ENCODE measurements around the gene WAS.
"Not testable (repeated sequence)": the region's sequence is repeated elsewhere in the genome, so short reads cannot be mapped to it uniquely, and the experiment has no call there.

The WAS gene

DNA sequence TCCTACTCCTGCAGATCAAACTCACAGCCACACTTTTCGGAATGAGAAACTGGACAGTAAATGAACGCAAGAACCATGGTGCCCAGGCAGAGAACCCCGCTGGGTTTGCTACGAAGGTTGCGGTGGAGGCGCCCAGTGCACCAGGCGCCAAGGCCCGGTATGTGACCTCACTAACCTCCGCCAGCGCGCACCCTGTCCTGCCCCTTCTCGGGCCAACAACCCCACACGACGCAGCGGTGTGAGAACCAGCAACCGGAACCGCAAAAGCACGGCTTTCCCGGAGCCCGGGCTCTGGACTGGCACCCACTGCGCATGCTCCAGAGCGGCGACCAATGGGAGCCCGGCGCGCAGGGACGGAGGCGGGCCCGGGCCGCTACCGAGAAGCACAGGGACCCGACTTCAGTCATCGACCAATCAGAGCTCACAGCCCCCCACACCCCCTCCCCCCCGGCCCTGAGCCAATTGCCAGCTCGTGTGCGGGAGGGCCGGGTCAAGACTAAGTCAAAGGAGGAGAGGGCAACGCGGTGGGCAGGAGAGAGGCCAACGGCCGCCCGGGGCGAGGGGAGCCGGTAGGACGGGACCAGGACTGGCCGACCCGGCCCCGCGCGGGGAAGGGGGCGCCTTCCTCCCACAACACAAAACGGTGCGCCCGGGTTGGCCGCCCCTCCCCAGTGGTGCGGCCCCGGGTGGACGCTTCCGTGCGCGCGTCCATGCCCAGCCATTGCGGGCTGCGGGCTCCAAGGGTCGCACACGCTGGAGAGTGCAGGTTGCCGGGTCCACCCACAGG is 7.3 kb upstream of the WAS start:
- CTCF ChIA-PET = no interaction called here
- 0 out of 2 replicates have a peak, but pooled peaks have one; percentile 35 for TF ChIP-seq HDGF (IDR thresholded peaks at IDR 0.05; ENCODE audit: borderline replicate concordance)
- TF ChIP-seq L3MBTL2 (conservative IDR thresholded peaks at IDR 0.05) = peak; percentile 63; the same call in 1 of the 2 replicates
- TF ChIP-seq TARDBP (IDR thresholded peaks at IDR 0.05) = no peak
- POLR2A ChIA-PET = interaction anchor here (0.6 to 2.0 kb wide), 16 partner anchors 9 to 217 kb away, joined by 3 to 9 read pairs (median 4); no protein-coding TSS in a partner anchor
- peak; percentile 97 for DNase-seq (ENCODE audit: extremely low spot score)

DNA sequence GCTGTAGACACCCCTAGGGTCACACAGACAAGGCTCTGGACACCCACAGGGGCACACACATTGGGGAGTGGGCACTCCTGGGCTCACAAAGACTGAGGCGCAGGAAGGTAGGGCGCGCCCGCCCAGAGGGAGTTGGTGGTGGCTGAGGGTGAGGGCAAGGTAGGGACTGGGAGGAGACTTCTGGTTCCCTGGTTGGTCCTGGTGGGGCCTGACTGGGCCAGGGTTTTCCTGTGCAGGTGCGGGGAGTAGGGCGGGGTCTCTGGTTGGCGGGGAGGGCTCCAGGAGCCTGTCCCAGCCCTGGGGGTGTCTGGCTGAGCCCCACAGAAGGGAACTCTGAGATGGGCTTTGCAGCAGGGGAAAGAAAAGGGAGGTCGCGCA is 6.7 kb upstream of the WAS start:
- DNase-seq (ENCODE audit: extremely low spot score) = no peak
- ChIA-PET POLR2A (interaction anchor here (1.0 to 2.0 kb wide), 13 partner anchors 10 to 216 kb away, joined by 3 to 9 read pairs (median 4); no protein-coding TSS in a partner anchor), CTCF (no interaction called here)
- TF ChIP-seq CTBP1 (IDR thresholded peaks at IDR 0.05; ENCODE audit: borderline replicate concordance) (no peak), FOXM1 (IDR thresholded peaks at IDR 0.05; ENCODE audit: borderline replicate concordance) (no peak), NFRKB (IDR thresholded peaks at IDR 0.05) (no peak), L3MBTL2 (conservative IDR thresholded peaks at IDR 0.05) (no peak), ZNF384 (IDR thresholded peaks at IDR 0.05) (no peak), SP1 (IDR thresholded peaks at IDR 0.05) (no peak), HDGF (IDR thresholded peaks at IDR 0.05; ENCODE audit: borderline replicate concordance) (no peak), LEF1 (IDR thresholded peaks at IDR 0.05; ENCODE audit: borderline replicate concordance) (no peak), SUZ12 (IDR thresholded peaks at IDR 0.05) (no peak), FOXA1 (IDR thresholded peaks at IDR 0.05) (no peak), ELF4 (IDR thresholded peaks at IDR 0.05) (no peak), TARDBP (IDR thresholded peaks at IDR 0.05) (no peak), BHLHE40 (IDR thresholded peaks at IDR 0.05; ENCODE audit: borderline replicate concordance) (no peak), FOXK2 (IDR thresholded peaks at IDR 0.05) (no peak), ARNT (IDR thresholded peaks at IDR 0.05) (no peak)
- TF ChIP-seq, protein P1, sequence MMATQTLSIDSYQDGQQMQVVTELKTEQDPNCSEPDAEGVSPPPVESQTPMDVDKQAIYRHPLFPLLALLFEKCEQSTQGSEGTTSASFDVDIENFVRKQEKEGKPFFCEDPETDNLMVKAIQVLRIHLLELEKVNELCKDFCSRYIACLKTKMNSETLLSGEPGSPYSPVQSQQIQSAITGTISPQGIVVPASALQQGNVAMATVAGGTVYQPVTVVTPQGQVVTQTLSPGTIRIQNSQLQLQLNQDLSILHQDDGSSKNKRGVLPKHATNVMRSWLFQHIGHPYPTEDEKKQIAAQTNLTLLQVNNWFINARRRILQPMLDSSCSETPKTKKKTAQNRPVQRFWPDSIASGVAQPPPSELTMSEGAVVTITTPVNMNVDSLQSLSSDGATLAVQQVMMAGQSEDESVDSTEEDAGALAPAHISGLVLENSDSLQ (IDR thresholded peaks at IDR 0.05) = no peak

DNA sequence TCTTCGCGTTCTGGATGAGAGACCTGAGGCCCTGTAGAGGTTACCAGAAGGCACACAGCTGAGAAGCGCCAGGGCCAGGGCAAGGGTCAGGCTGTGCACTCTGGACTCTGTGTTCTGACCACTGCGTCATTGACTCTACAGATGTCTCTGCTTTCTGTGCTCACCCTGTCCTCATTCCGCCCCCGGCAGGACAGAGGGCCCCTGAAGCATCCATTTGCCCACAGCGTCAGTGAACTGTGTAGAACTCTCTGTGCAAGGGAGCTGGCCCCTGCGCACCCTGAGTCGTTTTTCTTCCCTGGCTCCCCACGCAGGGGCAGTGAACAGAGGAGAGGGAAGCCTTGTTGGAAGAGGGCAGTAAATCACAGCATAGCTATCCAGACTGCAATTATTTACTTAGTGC is 6.1 kb upstream of the WAS start:
- CTCF ChIA-PET = no interaction called here
- POLR2A ChIA-PET = no interaction called here

DNA sequence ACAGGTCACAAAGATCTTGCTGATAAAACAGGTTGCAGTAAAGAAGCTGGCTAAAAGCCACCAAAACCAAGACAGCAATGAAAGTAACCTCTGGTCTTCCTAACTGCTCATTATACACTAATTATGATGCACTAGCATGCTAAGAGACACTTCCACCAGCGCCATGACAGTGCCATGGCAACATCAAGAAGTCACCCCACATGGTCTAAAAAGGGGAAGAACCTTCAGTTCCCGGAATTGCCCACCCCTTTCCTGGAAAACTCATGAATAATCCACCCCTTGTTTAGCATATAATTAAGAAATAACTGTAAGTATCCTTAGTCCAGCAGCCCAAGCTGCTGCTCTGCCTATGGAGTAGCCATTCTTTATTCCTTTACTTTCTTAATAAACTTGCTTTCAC is 3.1 kb upstream of the WAS start:
- CTCF ChIA-PET; DNase-seq (ENCODE audit: extremely low spot score); POLR2A ChIA-PET: not testable (repeated sequence)

More for the DNA sequence above, 6.1 kb upstream of the WAS start:
- no peak for TF ChIP-seq LEF1 (IDR thresholded peaks at IDR 0.05; ENCODE audit: borderline replicate concordance)
- DNase-seq (ENCODE audit: extremely low spot score) = no peak

DNA sequence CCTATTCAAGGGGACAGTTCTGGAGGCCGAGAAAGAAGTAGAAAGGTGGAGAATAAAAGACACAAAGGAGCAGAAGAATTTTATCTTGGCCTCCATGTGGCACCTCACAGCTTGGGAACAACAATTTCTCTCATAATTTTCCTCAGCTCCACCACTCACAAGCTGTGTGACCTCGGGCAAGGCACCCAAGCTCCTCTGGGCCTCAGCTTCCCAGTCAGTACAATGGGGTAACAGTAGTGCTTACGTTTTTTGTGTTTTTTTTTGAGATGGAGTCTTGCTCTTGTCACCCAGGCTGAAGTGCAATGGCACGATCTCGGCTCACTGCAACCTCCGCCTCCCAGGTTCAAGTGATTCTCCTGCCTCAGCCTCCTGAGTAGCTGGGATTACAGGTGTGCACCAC is 2.7 kb upstream of the WAS start:
- POLR2A ChIA-PET; DNase-seq (ENCODE audit: extremely low spot score); CTCF ChIA-PET: not testable (repeated sequence)

DNA sequence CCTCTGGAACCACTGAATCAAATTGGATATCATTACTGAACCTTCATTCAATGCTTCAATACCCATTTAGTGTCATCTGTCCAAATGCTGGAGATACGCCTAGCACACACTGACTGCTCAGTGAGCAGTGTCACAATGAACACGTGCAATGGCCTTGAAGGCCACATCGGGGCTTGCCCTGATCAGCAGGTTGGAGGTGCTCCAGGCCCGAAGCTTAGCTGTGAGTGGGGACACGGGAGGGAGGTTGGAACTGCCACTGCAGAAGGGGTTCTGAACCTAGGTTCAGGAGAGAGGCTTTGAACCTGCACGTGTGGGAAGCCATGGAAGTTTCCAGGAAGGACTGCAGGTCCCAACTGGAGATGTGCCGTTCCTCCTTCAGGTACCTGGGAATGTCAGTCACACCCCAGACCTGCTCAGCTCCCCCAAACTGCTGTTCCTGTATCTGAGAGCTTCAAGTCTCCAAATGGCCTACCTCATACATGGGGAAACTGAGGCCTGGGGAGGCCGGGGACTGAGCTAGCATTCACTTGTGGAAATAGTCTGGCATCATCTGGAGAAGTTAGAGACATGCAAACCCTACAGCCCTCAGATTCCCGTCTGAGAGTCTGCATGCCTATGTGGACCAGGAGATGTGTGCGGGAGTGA is 1.9 kb upstream of the WAS start:
- no peak for DNase-seq (ENCODE audit: extremely low spot score)
- ChIA-PET CTCF (interaction anchor here (0.6 kb wide), 1 partner anchor 11 kb away, joined by 3 read pairs; no protein-coding TSS in a partner anchor), POLR2A (no interaction called here)
- TF ChIP-seq ELF4 (IDR thresholded peaks at IDR 0.05) = no peak
- no peak for TF ChIP-seq HDGF (IDR thresholded peaks at IDR 0.05; ENCODE audit: borderline replicate concordance)
- no peak for TF ChIP-seq NFRKB (IDR thresholded peaks at IDR 0.05)
- TF ChIP-seq TARDBP (IDR thresholded peaks at IDR 0.05) = no peak
- TF ChIP-seq SUZ12 (IDR thresholded peaks at IDR 0.05) = no peak
- no peak for TF ChIP-seq FOXA1 (IDR thresholded peaks at IDR 0.05)
- no peak for TF ChIP-seq ZNF384 (IDR thresholded peaks at IDR 0.05)
- TF ChIP-seq FOXM1 (IDR thresholded peaks at IDR 0.05; ENCODE audit: borderline replicate concordance) = no peak
- no peak for TF ChIP-seq SP1 (IDR thresholded peaks at IDR 0.05)
- TF ChIP-seq L3MBTL2 (conservative IDR thresholded peaks at IDR 0.05) = no peak
- TF ChIP-seq FOXK2 (IDR thresholded peaks at IDR 0.05) = no peak
- no peak for TF ChIP-seq BHLHE40 (IDR thresholded peaks at IDR 0.05; ENCODE audit: borderline replicate concordance)
- no peak for TF ChIP-seq ARNT (IDR thresholded peaks at IDR 0.05)

DNA sequence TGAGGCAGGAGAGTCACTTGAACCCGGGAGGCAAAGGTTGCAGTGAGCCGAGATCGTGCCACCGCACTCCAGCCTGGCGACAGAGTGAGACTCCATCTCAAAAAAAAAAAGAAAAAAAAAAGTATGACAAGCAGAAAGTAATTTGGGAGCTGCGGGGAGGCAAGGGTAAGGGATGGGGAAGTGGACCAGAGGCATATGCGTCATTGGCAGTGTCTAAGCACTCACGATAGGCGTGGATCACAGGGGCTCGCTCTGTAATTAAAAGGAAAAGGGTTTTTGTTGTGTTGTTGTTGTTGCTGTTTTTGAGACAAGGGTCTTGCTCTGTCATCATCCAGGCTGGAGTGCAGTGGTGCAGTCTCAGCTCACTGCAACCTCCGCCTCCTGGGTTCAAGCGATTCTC is 804 bp upstream of the WAS start:
- CTCF ChIA-PET; DNase-seq (ENCODE audit: extremely low spot score); POLR2A ChIA-PET: not testable (repeated sequence)

DNA sequence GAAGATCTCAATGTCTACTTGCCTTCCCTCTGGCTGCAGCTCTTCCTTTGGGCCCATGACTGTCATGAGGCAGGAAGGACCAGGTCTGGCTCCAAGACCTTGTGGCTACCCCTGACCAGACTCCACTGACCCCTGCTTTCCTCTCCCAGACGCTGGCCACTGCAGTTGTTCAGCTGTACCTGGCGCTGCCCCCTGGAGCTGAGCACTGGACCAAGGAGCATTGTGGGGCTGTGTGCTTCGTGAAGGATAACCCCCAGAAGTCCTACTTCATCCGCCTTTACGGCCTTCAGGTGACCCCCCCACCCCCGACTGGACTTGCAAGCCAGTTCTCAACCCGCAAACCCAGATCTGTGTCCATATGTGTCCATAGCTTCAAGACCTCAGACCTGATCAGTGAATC is 535 bp downstream of the WAS start:
- POLR2A ChIA-PET = interaction anchor here (1.0 kb wide), 1 partner anchor 11 kb away, joined by 3 read pairs; no protein-coding TSS in a partner anchor
- CTCF ChIA-PET = no interaction called here
- TF ChIP-seq HDGF (IDR thresholded peaks at IDR 0.05; ENCODE audit: borderline replicate concordance) (no peak), CTBP1 (IDR thresholded peaks at IDR 0.05; ENCODE audit: borderline replicate concordance) (no peak), LEF1 (IDR thresholded peaks at IDR 0.05; ENCODE audit: borderline replicate concordance) (no peak), NFRKB (IDR thresholded peaks at IDR 0.05) (no peak), TARDBP (IDR thresholded peaks at IDR 0.05) (no peak), SUZ12 (IDR thresholded peaks at IDR 0.05) (no peak), ELF4 (IDR thresholded peaks at IDR 0.05) (no peak), L3MBTL2 (conservative IDR thresholded peaks at IDR 0.05) (no peak), FOXM1 (IDR thresholded peaks at IDR 0.05; ENCODE audit: borderline replicate concordance) (no peak), ARNT (IDR thresholded peaks at IDR 0.05) (no peak), FOXA1 (IDR thresholded peaks at IDR 0.05) (no peak), SP1 (IDR thresholded peaks at IDR 0.05) (no peak), ZNF384 (IDR thresholded peaks at IDR 0.05) (no peak)
- TF ChIP-seq, protein P1 (IDR thresholded peaks at IDR 0.05) = no peak
- no peak for DNase-seq (ENCODE audit: extremely low spot score)
